H9 (cell line): ENCODE measurements around the gene MKRN2OS. TPM values are rescaled to one million over a fixed set of nuclear protein-coding genes. Genes with fewer than 3 reads are reported as not detected.

ENCODE experiments used
- DNase-seq: peaks from one replicate; pipeline ENCODE4 v3.0.0-alpha.2; 2017
- H2AFZ ChIP-seq: one replicate; pipeline ENCODE4 v1.6.1; 2013; ENCODE audit warnings: mild to moderate bottlenecking, low read length, control low read depth, moderate library complexity
- H2AK5ac ChIP-seq: 2 replicates; pipeline ENCODE4 v1.6.1; 2013; ENCODE audit warnings: low read length, control low read depth, mixed read lengths; ENCODE audit not compliant: insufficient read length
- H2BK120ac ChIP-seq: one replicate; pipeline ENCODE4 v1.6.1; 2013; ENCODE audit warnings: low read depth, mild to moderate bottlenecking, low read length, control low read depth, inconsistent platforms; ENCODE audit not compliant: poor library complexity, severe bottlenecking
- H2BK12ac ChIP-seq: 2 replicates; pipeline ENCODE4 v1.6.1; 2013; ENCODE audit warnings: low read length, control low read depth, mixed read lengths, low read depth; ENCODE audit not compliant: insufficient read length
- H2BK15ac ChIP-seq: 2 replicates; pipeline ENCODE4 v1.6.1; 2013; ENCODE audit warnings: low read depth, low read length, control low read depth
- H2BK20ac ChIP-seq: one replicate; pipeline ENCODE4 v1.6.1; 2013; ENCODE audit warnings: low read depth, mild to moderate bottlenecking, low read length, control low read depth, inconsistent platforms; ENCODE audit not compliant: poor library complexity, severe bottlenecking
- H2BK5ac ChIP-seq: 2 replicates; pipeline ENCODE4 v1.6.1; 2013; ENCODE audit warnings: low read length, control low read depth, mixed read lengths; ENCODE audit not compliant: insufficient read length
- H3K14ac ChIP-seq: 2 replicates; pipeline ENCODE4 v1.6.1; 2013; ENCODE audit warnings: low read length, control low read depth; ENCODE audit not compliant: insufficient read depth
- H3K18ac ChIP-seq: 2 replicates; pipeline ENCODE4 v1.6.1; 2013; ENCODE audit warnings: low read depth, mild to moderate bottlenecking, mixed read lengths, low read length, control low read depth; ENCODE audit not compliant: insufficient read length
- H3K23ac ChIP-seq: 2 replicates; pipeline ENCODE4 v1.6.1; 2013; ENCODE audit warnings: low read length, control low read depth, mixed read lengths, low read depth; ENCODE audit not compliant: insufficient read length
- H3K23me2 ChIP-seq: 2 replicates; pipeline ENCODE4 v1.6.1; 2013; ENCODE audit warnings: low read depth, mild to moderate bottlenecking, mixed read lengths, low read length, control low read depth; ENCODE audit not compliant: insufficient read length, poor library complexity, severe bottlenecking
- H3K27ac ChIP-seq: 2 replicates; pipeline ENCODE4 v1.5.1; 2013; ENCODE audit warnings: low read length, control low read depth, mixed read lengths, low read depth; ENCODE audit not compliant: insufficient read length
- H3K27me3 ChIP-seq: 2 replicates; pipeline ENCODE4 v1.6.1; 2013; ENCODE audit warnings: low read length, control low read depth, inconsistent platforms; ENCODE audit not compliant: insufficient read depth
- H3K4ac ChIP-seq: 2 replicates; pipeline ENCODE4 v1.6.1; 2013; ENCODE audit warnings: low read depth, mild to moderate bottlenecking, control low read depth, inconsistent platforms, low read length, moderate library complexity
- H3K4me1 ChIP-seq: 2 replicates; pipeline ENCODE4 v1.6.1; 2013; ENCODE audit warnings: low read length, control low read depth, inconsistent platforms; ENCODE audit not compliant: insufficient read depth
- H3K4me2 ChIP-seq: 2 replicates; pipeline ENCODE4 v1.6.1; 2013; ENCODE audit warnings: low read length, control low read depth, mixed read lengths; ENCODE audit not compliant: insufficient read length, insufficient read depth
- H3K56ac ChIP-seq: 2 replicates; pipeline ENCODE4 v1.6.1; 2013; ENCODE audit warnings: low read depth, mild to moderate bottlenecking, mixed read lengths, low read length, control low read depth; ENCODE audit not compliant: insufficient read length
- H3K79me1 ChIP-seq: 2 replicates; pipeline ENCODE4 v1.6.1; 2013; ENCODE audit warnings: low read depth, mild to moderate bottlenecking, moderate library complexity, low read length, control low read depth, inconsistent platforms; ENCODE audit not compliant: insufficient read depth, poor library complexity, severe bottlenecking
- H3K79me2 ChIP-seq: 2 replicates; pipeline ENCODE4 v1.6.1; 2013; ENCODE audit warnings: low read length, control low read depth, inconsistent platforms; ENCODE audit not compliant: insufficient read depth
- H3K9ac ChIP-seq: 2 replicates; pipeline ENCODE4 v1.6.1; 2013; ENCODE audit warnings: low read length, control low read depth, mixed read lengths; ENCODE audit not compliant: insufficient read length; ENCODE audit errors: extremely low read depth
- H3K9me3 ChIP-seq: one replicate; pipeline ENCODE4 v1.6.1; 2013; ENCODE audit warnings: low read depth, low read length, inconsistent platforms; ENCODE audit not compliant: control insufficient read depth
- H3T11ph ChIP-seq: one replicate; pipeline ENCODE4 v1.6.1; 2013; ENCODE audit warnings: mild to moderate bottlenecking, low read length, control low read depth, inconsistent platforms
- H4K20me1 ChIP-seq: one replicate; pipeline ENCODE4 v1.6.1; 2013; ENCODE audit not compliant: control insufficient read depth, insufficient read length, insufficient read depth
- H4K5ac ChIP-seq: 2 replicates; pipeline ENCODE4 v1.6.1; 2013; ENCODE audit warnings: low read depth, mild to moderate bottlenecking, mixed read lengths, low read length, control low read depth; ENCODE audit not compliant: insufficient read length
- H4K8ac ChIP-seq: replicated peaks from 2 replicates; pipeline ENCODE4 v1.6.1; 2013; ENCODE audit warnings: low read length, control low read depth, mixed read lengths, low read depth; ENCODE audit not compliant: insufficient read length
- H4K91ac ChIP-seq: 2 replicates; pipeline ENCODE4 v1.6.1; 2013; ENCODE audit warnings: low read depth, mild to moderate bottlenecking, moderate library complexity, mixed read lengths, low read length, control low read depth; ENCODE audit not compliant: insufficient read length
- H3K27ac Mint-ChIP-seq, 3 experiments: 2 replicates in 2 of 3; 3 replicates in 1 of 3; pipeline ENCODE4 v1.8.0; 2020 to 2021; ENCODE audit warnings: mixed read lengths in 3 of 3, mild to moderate bottlenecking in 1 of 3, moderate library complexity in 1 of 3
- H3K27me3 Mint-ChIP-seq: 2 replicates; pipeline ENCODE4 v1.8.0; 2021; ENCODE audit warnings: low read depth, mild to moderate bottlenecking, moderate library complexity, mixed read lengths
- H3K36me3 Mint-ChIP-seq, 3 experiments: 2 replicates in 2 of 3; 3 replicates in 1 of 3; pipeline ENCODE4 v1.8.0; 2020 to 2021; ENCODE audit warnings: low read depth in 3 of 3, mixed read lengths in 3 of 3; ENCODE audit not compliant: insufficient read depth in 1 of 3
- H3K4me1 Mint-ChIP-seq, 2 experiments: 2 replicates each; pipeline ENCODE4 v1.8.0; 2020; ENCODE audit warnings: mixed read lengths in 2 of 2
- H3K4me3 Mint-ChIP-seq, 2 experiments: 2 replicates in 1 of 2; 3 replicates in 1 of 2; pipeline ENCODE4 v1.8.0; 2020 to 2021; ENCODE audit warnings: mild to moderate bottlenecking in 2 of 2, mixed read lengths in 2 of 2, moderate library complexity in 1 of 2
- H3K9me3 Mint-ChIP-seq, 2 experiments: 2 replicates in 1 of 2; 3 replicates in 1 of 2; pipeline ENCODE4 v1.8.0; 2020; ENCODE audit warnings: mild to moderate bottlenecking in 2 of 2, mixed read lengths in 2 of 2, moderate library complexity in 1 of 2
- CTCF ChIP-seq: fragments of 200-600 bp; sonication (generic); conservative IDR thresholded peaks from 3 replicates; pipeline ENCODE4 v1.8.0; 2021; ENCODE audit warnings: antibody characterized with exemption, mild to moderate bottlenecking
- WGBS: extraction: QIAGEN DNeasy Blood & Tissue Kit; methylation state at CpG from one replicate; pipeline ENCODE4 v1.1.7; 2013; ENCODE audit warnings: missing lambda C conversion rate, low lambda C conversion rate, mixed read lengths; ENCODE audit not compliant: insufficient read length; ENCODE audit errors: extremely low coverage; 5-methylcytosine and 5-hydroxymethylcytosine counted together
- long read RNA-seq: library from polyadenylated mRNA; unstranded; transcript quantifications from one replicate; pipeline ENCODE4 v2.0.0, GENCODE V29; 2020
- total RNA-seq: library from RNA; stranded (reverse); gene quantifications from 2 replicates; pipeline ENCODE4 v1.2.1, GENCODE V29; 2021

Gene MKRN2OS
- total RNA-seq = 0.31 and 0.44 TPM in 2 replicates
- long read RNA-seq, partial matches to known transcripts = 0 of 3 reads
- long read RNA-seq, other reads (novel, unspliced or antisense) = 2 of 3 reads

- Histone ChIP-seq H3K27ac (no peak within 1 kb of the TSS), H3K23me2 (no peaks in the 10 kb centered on the region), H4K5ac (no peak within 1 kb of the TSS), H3K18ac (no peak within 1 kb of the TSS), H3K9me3 (no peaks in the 10 kb centered on the region), H2BK15ac (no peak within 1 kb of the TSS), H2AFZ (no peak within 1 kb of the TSS), H3K27me3 (no peaks in the 10 kb centered on the region), H3K23ac (no peak within 1 kb of the TSS), H2BK120ac (no peak within 1 kb of the TSS), H2AK5ac (no peak within 1 kb of the TSS), H3T11ph (no peak within 1 kb of the TSS), H4K20me1 (no peaks in the 10 kb centered on the region), H3K4me2 (peak within 1 kb of the TSS; percentile 13), H3K79me2 (no peaks in the 10 kb centered on the region), H2BK12ac (no peak within 1 kb of the TSS), H3K9ac (no peak within 1 kb of the TSS), H4K91ac (no peak within 1 kb of the TSS), H3K14ac (no peak within 1 kb of the TSS), H2BK20ac (no peak within 1 kb of the TSS), H3K4ac (no peak within 1 kb of the TSS), H3K79me1 (no peaks in the 10 kb centered on the region), H3K4me1 (no peaks in the 10 kb centered on the region), H3K56ac (no peak within 1 kb of the TSS), H2BK5ac (no peak within 1 kb of the TSS), H4K8ac (no peak within 1 kb of the TSS)
- peaks cover 19 to 20% of the 10 kb centered on the region in 2 experiments for H3K4me1 Mint-ChIP-seq
- WGBS = no CpG with 5 or more reads among the region's 4 CpGs
- peak within 1 kb of the TSS in 1 of 2 experiments; percentile 46; a peak in 2 of 5 replicates for H3K4me3 Mint-ChIP-seq
- no peak for DNase-seq
- no peak for TF ChIP-seq CTCF
- H3K9me3 Mint-ChIP-seq = no peaks in the 10 kb centered on the region
- H3K27ac Mint-ChIP-seq = peak within 1 kb of the TSS; percentile 8 to 60 (median 49); a peak in 3 of 7 replicates
- H3K36me3 Mint-ChIP-seq = no peaks in the 10 kb centered on the region
- 0 out of 2 replicates have a peak, but pooled peaks cover 3% of the 10 kb centered on the region for H3K27me3 Mint-ChIP-seq
Observed at GRCh38 chr3:12545473-12545791, at the start of gene MKRN2OS. Gene MKRN2OS (minus strand): TSS chr3:12545499. CDS start chr3:12545464, 35 bp downstream.
